KG1 (cell line): ENCODE results near the gene TFF1.
"Not testable (repeated sequence)": the region's sequence is repeated elsewhere in the genome, so short reads cannot be mapped to it uniquely, and the experiment has no call there.

Experiments
- DNase-seq: peaks from one replicate; lab custom pipeline; 2025; lab: John Stamatoyannopoulos, UW

Gene TFF1

GRCh38 chr21:42366292-42367010, at the start of gene TFF1:
TSS of gene TFF1 (minus strand) at chr21:42366535. CDS start at chr21:42366495, 40 bp downstream.
- no peak for DNase-seq

GRCh38 chr21:42414928-42415769, 48.8 kb upstream of the TFF1 start:
- no peak for DNase-seq

- DNase-seq = no peak
Measured at GRCh38 chr21:42414553-42414927, 48.2 kb upstream of the TFF1 start.

- no peak for DNase-seq
Measured at GRCh38 chr21:42414066-42414465, 47.7 kb upstream of the TFF1 start.

- no peak for DNase-seq
Measured at GRCh38 chr21:42413500-42413899, 47.2 kb upstream of the TFF1 start.

- DNase-seq = no peak
Measured at GRCh38 chr21:42413093-42413492, 46.8 kb upstream of the TFF1 start.

GRCh38 chr21:42412636-42412933, 46.2 kb upstream of the TFF1 start:
- no peak for DNase-seq

GRCh38 chr21:42411891-42412635, 45.7 kb upstream of the TFF1 start:
- no peak for DNase-seq

- DNase-seq = no peak
Measured at GRCh38 chr21:42411197-42411869, 45.0 kb upstream of the TFF1 start.

GRCh38 chr21:42409366-42409765, 43.0 kb upstream of the TFF1 start:
- no peak for DNase-seq

- DNase-seq = not testable (repeated sequence)
Measured at GRCh38 chr21:42408718-42409117, 42.4 kb upstream of the TFF1 start.

- no peak for DNase-seq
Measured at GRCh38 chr21:42407476-42407875, 41.1 kb upstream of the TFF1 start.

GRCh38 chr21:42406866-42407265, 40.5 kb upstream of the TFF1 start:
- DNase-seq = no peak

- DNase-seq = no peak
Measured at GRCh38 chr21:42406201-42406621, 39.9 kb upstream of the TFF1 start.

GRCh38 chr21:42405064-42406013, 39.0 kb upstream of the TFF1 start:
- DNase-seq = no peak

GRCh38 chr21:42404539-42404938, 38.2 kb upstream of the TFF1 start:
- DNase-seq = no peak

- no peak for DNase-seq
Measured at GRCh38 chr21:42403611-42404231, 37.4 kb upstream of the TFF1 start, which contains the start of gene UBASH3A. TSS of gene UBASH3A (plus strand) at chr21:42403902. CDS start at chr21:42403946, 44 bp downstream.

- no peak for DNase-seq
Measured at GRCh38 chr21:42401820-42402251, 35.5 kb upstream of the TFF1 start.

- DNase-seq = no peak
Measured at GRCh38 chr21:42401154-42401553, 34.8 kb upstream of the TFF1 start.

- DNase-seq = no peak
Measured at GRCh38 chr21:42400525-42400924, 34.2 kb upstream of the TFF1 start.
